PC-9 (cell line): Measurements from ENCODE around the gene DNASE2.

Experiments
- EZH2 ChIP-seq: fragments of 200-600 bp; sonication (generic); IDR thresholded peaks from 2 replicates; pipeline ENCODE4 v1.8.0; 2017; ENCODE audit warnings: antibody characterized with exemption, low read depth
- TF ChIP-seq, protein P1 (sequence below): fragments of 200-600 bp; sonication (generic); conservative IDR thresholded peaks from 2 replicates; pipeline ENCODE4 v1.6.1; 2017; ENCODE audit warnings: mixed run types, antibody characterized with exemption, mild to moderate bottlenecking, moderate library complexity

- TF ChIP-seq, protein P1, sequence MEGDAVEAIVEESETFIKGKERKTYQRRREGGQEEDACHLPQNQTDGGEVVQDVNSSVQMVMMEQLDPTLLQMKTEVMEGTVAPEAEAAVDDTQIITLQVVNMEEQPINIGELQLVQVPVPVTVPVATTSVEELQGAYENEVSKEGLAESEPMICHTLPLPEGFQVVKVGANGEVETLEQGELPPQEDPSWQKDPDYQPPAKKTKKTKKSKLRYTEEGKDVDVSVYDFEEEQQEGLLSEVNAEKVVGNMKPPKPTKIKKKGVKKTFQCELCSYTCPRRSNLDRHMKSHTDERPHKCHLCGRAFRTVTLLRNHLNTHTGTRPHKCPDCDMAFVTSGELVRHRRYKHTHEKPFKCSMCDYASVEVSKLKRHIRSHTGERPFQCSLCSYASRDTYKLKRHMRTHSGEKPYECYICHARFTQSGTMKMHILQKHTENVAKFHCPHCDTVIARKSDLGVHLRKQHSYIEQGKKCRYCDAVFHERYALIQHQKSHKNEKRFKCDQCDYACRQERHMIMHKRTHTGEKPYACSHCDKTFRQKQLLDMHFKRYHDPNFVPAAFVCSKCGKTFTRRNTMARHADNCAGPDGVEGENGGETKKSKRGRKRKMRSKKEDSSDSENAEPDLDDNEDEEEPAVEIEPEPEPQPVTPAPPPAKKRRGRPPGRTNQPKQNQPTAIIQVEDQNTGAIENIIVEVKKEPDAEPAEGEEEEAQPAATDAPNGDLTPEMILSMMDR = no peak
- TF ChIP-seq EZH2 = no peak
Observed at GRCh38 chr19:12828494-12828893, 52.8 kb downstream of the DNASE2 start.
